GM18519 (cell line): ENCODE data around the gene TNFSF12.

Source experiments
- ATAC-seq: cut with Tn5 transposase; IDR thresholded peaks from one replicate; pipeline ENCODE4 v1.9.1; 2021; ENCODE audit warnings: mild to moderate bottlenecking, moderate library complexity; ENCODE audit not compliant: unreplicated experiment, low FRiP score

TNFSF12 gene

GRCh38 chr17:7548585-7549400 lies at the start of gene TNFSF12:
Gene TNFSF12, plus strand, starts transcription at chr17:7549058. Its CDS starts 96 bp downstream, at chr17:7549154.
- ATAC-seq: no peak

- no peak for ATAC-seq
These were observed 49.7 kb upstream of the TNFSF12 start for GRCh38 chr17:7499161-7499560.

- ATAC-seq: no peak
These were observed 47.1 kb upstream of the TNFSF12 start for GRCh38 chr17:7501729-7502128.

GRCh38 chr17:7502171-7502847 lies 46.5 kb upstream of the TNFSF12 start:
- no peak for ATAC-seq

GRCh38 chr17:7502987-7503386 lies 45.9 kb upstream of the TNFSF12 start:
- ATAC-seq: no peak

- no peak for ATAC-seq
These were observed 45.3 kb upstream of the TNFSF12 start for GRCh38 chr17:7503521-7503920.

- no peak for ATAC-seq
These were observed 40.7 kb upstream of the TNFSF12 start for GRCh38 chr17:7508145-7508544.

GRCh38 chr17:7508846-7509245 lies 40.0 kb upstream of the TNFSF12 start:
- no peak for ATAC-seq

- ATAC-seq: no peak
These were observed 38.9 kb upstream of the TNFSF12 start for GRCh38 chr17:7509937-7510336.

GRCh38 chr17:7511108-7511507 lies 37.8 kb upstream of the TNFSF12 start:
- no peak for ATAC-seq

- no peak for ATAC-seq
These were observed 36.8 kb upstream of the TNFSF12 start for GRCh38 chr17:7512105-7512504.

GRCh38 chr17:7512824-7513540 lies 35.9 kb upstream of the TNFSF12 start:
- no peak for ATAC-seq

GRCh38 chr17:7513850-7514419 lies 34.9 kb upstream of the TNFSF12 start:
- no peak for ATAC-seq

GRCh38 chr17:7515911-7516610 lies 32.8 kb upstream of the TNFSF12 start:
- no peak for ATAC-seq

- no peak for ATAC-seq
These were observed 25.8 kb upstream of the TNFSF12 start for GRCh38 chr17:7523033-7523432.

GRCh38 chr17:7528842-7529241 lies 20.0 kb upstream of the TNFSF12 start:
- no peak for ATAC-seq

- ATAC-seq: no peak
These were observed 18.6 kb upstream of the TNFSF12 start for GRCh38 chr17:7530023-7530900.

GRCh38 chr17:7538050-7538449 lies 10.8 kb upstream of the TNFSF12 start:
- no peak for ATAC-seq

- no peak for ATAC-seq
These were observed 9.8 kb upstream of the TNFSF12 start for GRCh38 chr17:7538891-7539545.
